Measurements from ENCODE around the gene STAP2.

The STAP2 gene

DNA sequence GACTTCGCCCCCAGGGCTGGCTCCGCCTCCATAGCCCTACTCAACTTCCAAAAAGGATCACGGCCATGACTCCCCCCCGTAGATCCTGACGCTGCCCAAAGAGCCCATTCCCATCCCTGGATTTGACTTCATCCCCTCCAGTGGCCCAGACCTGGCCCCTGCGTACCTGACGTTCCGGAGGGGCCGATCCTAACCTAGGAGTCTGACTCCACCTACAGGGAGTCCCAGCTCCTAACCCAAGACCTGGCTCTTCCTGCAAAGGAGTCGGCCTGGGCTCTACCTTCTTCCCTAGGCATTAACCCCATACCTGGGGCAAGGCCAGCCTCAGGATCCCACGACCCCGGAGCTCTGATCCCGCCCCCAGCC is 10.8 kb downstream of the STAP2 start:
- no peak for DNase-seq (ENCODE audit: low read depth in 2 of 2, low spot score in 1 of 2)

DNA sequence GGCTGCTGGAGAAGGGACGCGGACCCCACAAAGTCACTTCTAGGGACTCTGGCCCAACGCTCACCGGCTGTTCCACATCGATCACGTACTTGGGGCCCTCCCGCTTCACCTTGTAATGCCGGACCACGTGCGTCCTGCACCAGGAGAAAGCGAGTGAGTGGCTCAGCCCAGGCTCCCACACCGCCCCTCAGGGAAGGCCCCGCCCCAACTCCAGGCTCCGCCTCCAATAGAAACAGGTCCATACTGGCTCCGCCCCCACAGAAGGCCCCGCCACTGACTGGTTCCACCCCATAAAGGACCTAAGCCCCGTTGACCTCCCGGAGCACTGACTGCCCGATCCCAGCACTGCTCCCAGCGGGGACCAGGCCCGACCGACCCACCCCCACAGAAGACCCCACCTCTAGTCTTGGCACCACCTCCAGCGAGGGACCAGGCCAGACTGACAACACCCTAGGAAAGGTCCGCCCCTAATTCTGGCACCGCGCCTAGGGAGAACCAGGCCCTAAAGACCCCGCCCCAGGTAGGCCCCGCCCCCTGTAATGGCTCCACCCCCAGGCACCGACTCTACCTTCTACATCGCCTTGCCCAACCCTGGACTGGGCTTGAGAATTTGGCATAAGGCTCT is 11.3 kb downstream of the STAP2 start:
- peak; percentile 41 to 49 for DNase-seq (ENCODE audit: low read depth in 2 of 2, low spot score in 1 of 2)

DNA sequence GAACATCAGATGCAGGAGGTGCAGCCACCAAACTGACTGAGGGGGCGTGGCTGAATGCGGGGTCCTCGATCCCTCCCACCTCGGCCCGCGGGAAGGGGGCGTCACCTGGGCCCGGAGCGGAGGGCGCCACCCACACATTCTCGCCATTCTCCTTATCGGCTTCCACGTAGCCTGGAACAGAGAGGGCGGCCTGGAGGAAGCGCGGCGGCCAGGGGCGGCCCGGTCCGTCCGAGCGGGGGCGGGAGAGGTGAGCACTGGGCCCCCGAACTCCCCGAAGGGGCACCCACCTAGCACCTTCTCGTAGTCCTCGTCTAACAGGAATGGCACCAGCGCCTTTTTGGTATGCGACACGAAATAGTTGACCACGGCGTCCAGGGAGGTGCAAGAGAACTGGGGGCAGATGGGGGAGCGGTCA is 11.8 kb downstream of the STAP2 start:
- DNase-seq (ENCODE audit: low read depth in 2 of 2, low spot score in 1 of 2), result no peak

DNA sequence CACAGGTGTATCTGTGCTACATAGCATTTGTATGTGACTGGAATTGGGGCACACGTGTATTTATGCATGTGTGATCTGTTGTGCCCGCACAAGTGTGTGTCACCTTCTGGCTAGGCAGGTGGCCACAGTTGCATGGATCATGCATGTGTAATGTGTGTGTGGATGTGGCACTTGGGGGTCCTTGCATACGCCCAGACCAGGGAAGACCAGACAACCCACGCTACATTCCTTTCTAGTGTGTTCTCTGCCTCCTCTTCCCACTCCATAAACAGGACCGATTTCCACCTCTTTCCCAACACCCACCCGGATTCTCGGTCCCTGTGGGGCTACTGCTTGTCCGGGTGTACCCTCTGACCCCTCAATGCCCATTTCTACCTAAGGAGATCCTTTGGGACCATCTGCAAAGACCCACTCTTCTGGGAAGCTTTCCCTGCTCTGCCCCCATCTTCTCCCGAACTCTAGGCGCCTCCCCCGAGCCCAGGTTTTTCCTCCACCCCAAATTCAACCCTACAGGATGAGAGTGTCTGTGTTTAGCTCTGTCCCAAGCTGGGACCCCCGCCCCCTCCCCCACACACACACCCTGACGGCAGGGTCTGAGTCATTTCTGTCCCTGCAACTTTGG is 12.3 kb downstream of the STAP2 start:
- no peak for DNase-seq (ENCODE audit: low read depth in 2 of 2, low spot score in 1 of 2)

DNA sequence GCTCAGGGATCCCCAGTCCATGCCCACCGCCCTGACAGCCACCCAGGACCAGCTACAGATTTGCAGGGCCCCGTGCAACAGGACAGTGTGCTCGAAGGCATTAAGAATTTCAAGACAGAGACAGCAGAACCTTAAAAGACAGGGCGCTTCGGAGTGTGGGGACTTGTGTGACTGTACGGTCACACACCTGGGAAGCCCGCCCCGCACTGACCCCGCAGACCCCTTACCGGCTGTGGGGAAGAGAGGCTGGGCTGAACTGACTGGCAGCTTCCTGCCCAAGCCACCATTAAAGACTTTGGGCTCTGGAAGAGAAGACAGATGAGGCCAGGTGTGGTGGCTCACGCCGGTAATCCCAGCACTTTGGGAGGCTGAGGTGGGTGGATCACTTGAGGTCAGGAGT is 14.4 kb downstream of the STAP2 start:
- DNase-seq (ENCODE audit: low read depth in 2 of 2, low spot score in 1 of 2), result no peak

DNA sequence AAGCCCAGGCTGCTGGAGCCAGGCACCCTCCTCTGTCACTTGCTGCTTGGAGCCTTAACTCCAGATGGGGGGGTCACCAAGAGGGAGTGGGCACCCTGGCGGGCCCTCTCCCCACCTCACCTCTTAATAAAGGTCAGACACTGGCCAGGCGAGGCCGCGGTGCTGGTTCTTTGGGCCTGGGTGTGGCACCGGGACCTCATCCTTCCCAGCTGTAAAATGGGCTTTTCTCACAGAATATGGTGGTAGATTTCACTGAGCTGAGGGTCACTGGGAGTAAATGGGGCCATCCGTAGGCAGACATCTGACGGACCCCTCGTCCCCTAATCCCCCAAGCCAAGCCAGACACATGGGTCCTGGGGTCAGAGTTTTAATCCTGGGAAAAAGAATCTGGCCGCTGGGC is 14.9 kb downstream of the STAP2 start:
- no peak for DNase-seq (ENCODE audit: low read depth in 2 of 2, low spot score in 1 of 2)

DNA sequence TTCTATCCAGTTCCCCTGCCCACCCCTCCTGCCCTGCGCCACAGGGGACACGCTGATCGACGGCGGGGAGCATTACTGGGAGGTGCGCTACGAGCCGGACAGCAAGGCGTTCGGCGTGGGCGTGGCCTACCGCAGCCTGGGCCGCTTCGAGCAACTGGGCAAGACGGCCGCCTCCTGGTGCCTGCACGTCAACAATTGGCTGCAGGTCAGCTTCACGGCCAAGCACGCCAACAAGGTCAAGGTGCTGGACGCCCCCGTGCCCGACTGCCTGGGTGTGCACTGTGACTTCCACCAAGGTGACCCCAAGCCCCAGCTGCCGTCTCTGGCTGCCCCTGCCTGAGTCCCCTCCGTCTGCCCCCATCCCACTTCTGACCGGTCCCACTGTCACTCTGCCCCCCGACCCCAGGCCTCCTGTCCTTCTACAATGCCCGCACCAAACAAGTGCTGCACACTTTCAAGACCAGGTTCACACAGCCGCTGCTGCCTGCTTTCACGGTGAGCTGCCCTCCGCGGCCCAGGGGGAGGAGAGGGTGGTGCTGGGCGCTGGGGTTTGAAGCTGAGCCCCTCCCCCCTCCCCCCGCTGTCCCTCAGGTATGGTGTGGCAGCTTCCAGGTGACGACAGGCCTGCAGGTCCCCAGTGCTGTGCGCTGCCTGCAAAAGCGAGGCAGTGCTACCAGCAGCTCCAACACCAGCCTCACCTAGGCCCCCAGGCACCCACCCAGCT is 15.5 kb downstream of the STAP2 start:
- no peak for DNase-seq (ENCODE audit: low read depth in 2 of 2, low spot score in 1 of 2)

DNA sequence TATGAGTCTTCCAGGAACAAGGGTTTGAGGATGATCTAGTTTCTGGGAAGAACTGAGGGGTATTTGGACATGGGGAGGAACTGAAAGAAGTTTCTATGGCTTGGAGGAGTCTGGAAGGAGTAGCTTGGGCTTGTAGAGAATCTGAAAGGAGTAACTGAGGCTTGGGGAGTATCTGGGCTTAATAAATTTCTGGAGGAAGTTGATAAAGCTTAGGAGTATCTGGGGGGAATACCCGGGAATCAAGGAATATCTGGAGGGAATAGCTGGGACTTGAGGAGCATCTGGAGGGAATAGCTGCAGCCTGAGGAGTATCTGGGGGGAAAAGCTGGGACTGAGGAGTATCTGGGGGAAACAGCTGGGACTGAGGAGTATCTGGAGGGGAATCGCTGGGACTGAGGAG is 18.2 kb downstream of the STAP2 start:
- DNase-seq (ENCODE audit: low read depth in 2 of 2, low spot score in 1 of 2), result no peak

DNA sequence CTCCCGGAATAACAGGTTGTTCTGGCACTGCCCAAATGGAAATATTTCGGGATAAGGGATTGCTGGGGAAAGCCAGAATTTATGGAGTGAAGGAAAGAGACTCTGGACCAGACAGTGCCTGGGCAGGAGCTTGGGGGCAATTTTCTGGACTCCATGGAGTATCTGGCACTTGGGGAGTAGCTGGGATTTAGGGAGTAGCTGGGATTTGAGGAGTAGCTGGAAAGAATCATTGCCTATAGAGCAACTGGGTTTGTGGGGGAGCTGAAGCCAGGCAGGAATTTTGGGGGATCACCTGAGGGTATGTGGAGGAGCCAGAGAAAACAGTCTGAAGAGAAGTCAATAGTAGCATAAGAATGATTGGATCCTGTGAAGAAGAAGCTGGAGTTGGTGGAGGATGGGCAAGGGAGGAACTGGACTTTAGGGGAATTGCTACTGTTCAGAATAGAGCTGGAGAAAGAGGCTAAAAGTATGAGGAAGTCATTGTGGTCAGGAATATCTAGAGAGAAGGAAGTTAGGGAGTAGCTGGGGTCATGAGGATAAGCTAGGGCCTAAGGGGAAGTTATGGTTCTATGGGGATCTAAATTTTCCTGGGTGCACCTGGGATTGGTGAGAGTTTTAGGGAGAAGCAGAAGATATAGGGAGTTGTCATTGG is 19.4 kb downstream of the STAP2 start:
- DNase-seq (ENCODE audit: low read depth in 2 of 2, low spot score in 1 of 2), result no peak

DNA sequence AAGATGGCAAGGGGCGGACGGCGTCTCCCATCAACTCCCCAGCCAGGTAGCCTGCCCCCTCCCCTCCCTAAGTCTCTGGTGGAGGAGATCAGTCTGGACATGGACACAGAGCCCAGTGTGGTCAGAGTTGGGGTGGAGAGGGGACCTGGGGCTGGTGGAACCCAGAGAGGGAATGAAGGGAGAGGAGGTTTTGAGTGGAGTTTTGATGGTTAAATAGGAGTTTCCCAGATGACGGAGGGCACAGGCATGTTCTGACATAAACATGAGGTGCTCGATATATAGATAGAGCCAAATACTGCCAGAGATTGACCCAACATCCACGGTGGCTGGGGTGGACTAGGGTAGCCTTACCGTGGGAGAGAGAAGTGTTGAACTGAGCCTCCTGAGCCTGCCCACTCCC is 20.2 kb downstream of the STAP2 start:
- no peak for DNase-seq (ENCODE audit: low read depth in 2 of 2, low spot score in 1 of 2)

DNA sequence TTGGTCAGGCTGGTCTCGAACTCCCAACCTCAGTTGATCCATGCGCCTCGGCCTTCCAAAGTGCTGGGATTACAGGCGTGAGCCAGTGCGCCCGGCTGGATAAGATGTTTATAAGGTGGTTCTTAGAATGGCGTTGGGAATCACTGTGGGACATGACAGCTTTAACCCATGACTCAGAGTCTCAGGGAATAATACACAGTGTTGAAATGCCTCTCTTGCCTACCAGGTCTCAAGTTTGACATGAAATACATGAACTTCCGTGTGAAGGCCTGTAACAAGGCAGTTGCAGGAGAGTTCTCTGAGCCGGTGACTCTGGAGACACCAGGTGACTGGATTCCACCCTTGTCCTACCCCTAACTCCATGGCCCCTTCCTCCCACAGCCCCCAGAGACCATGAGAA is 21.7 kb downstream of the STAP2 start:
- no peak for DNase-seq (ENCODE audit: low read depth in 2 of 2, low spot score in 1 of 2)

DNA sequence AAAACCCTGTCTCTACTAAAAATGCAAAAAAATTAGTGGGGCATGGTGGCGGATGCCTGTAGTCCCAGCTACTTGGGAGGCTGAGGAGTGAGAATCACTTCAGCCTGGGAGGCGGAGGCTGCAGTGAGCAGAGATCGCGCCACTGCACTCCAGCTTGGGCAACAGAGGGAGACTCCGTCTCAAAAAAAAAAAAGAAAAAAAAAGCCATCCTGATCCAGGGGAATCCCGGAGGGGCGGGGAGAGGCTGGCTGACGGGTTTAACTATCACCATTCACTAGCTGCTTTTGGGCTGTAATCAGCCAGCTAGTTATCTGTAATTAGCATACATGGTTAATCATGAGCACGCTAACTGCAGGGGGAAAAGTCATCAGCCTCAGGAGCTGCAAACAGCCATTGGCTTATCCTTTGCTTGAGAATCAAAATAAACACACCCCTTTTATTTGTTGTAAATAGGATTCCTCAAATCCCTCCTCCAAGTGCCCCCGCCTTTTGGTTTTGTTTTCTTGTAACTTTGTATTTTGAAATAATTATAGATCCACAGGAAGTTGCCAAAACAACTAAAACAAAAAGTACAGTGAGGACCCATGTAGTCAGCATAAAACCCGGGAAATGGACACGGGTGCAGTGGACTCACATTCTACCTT is 24.7 kb downstream of the STAP2 start:
- DNase-seq (ENCODE audit: low read depth in 2 of 2, low spot score in 1 of 2), result no peak

DNA sequence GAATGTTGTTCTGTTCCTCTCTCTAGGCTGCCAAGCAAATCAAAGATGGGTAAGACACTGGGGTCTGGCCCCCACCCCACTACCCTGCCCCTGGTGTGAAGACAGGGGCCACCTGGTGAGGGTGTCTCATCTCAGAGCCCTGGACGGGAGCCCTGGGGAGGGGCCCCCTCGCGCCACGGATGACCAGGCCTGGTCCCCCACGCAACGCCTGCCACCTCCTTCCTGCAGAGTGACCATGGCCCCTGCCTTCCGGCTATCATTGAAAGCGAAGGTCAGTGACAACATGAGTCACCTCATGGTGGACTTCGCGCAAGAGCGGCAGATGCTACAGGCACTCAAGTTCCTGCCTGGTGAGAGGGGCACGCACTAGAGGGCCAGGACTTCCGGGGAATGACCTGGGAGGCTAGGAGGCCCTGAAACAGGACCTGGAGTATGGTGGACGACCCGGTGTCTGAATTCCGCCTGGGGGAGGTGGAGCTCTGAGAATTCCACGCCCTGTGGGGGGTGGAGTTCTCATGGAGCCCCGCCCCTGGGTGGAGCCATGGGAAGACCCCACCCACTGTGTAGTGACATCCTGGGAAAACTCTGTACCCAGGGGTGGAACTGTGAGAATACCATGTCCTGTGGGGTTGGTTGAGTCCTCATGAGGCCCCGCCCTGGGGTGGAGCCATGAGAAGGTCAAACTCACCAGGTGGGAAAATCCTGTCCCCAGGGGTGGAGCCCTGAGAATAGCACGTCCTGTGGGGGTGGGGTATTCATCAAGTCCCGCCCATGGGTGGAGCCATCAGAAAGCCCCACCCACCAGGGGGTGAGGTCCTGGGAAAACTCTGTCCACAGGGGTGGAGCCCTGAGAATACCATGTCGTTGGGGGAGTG is 28.1 kb downstream of the STAP2 start:
- DNase-seq (ENCODE audit: low read depth in 2 of 2, low spot score in 1 of 2), result no peak

DNA sequence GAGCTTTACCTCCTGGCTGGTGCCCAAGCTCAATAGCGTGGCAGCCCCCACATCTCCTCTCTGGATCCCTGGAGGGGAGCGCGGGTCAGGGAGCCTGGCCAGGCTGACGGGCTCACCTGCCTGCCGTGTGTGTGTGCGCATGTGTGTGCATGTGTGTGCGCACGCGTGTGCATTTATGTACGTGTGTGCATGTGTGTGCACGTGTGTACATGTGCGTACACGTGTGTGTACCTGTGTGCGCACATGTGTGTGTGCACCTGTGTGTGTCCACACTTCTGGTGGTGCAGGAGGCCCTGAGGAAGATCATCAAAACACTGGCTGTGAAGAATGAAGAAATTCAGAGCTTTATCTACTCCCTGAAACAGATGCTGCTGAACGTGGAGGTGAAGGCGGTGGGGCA is 33.0 kb downstream of the STAP2 start:
- DNase-seq (ENCODE audit: low read depth in 2 of 2, low spot score in 1 of 2), result no peak

DNA sequence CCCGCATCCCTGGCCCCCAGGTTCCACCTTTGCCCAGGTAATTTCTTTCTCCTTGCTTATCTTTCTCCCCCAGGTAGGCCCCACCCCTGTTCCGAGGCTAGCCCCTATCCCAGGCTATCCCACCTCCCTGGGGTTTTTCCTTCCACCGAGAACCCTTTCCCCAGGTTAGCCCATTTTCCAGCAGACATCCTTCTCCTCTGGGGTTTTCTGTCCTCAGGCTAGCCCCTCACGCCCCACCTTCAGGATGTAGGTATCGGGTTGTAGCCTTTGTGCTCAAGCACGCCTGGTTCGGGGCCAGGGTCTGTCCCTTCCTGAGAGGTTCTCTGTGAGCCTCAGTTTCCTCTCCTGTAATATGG is 33.4 kb downstream of the STAP2 start:
- DNase-seq (ENCODE audit: low read depth in 2 of 2, low spot score in 1 of 2), result no peak

DNA sequence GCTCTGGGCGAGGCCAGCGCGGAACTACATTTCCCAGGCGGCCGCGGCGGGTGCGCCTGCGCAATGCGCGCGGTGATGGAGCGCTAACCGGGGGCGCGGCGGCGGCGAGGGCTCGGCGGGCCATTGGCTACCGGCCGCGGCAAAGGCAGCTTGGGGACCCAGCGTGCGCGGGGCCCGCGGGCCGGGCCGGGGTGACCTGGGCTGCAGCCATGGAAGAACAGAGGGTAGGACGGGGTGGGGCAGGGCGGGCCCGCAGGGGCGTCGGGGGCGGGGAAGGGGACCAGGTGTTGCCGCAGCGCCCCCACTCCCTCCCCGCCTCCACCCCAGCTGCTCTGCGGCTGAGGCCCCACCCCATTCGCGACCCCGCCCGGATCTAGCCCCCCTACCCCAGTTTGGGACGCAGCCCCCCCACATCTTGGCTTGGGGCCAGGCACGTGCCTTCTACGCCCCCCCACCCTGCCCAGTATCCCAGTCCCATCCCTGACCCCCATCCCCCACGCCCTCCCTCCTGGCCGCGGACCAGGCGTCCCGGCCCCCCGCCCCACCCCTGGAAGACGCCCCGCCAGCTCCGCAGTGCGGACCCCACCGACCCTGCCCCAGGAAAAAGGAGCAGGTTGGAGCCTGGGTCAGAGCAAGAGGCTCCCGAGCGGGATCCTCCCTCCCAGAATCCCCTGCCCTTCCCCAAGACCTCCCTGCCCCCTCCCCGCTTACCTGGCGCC is 33.9 kb downstream of the STAP2 start, which contains the start of gene FSD1:
TSS of gene FSD1 (plus strand) at position 61 of the 719 bp plus-strand sequence. CDS start at position 210, 149 bp downstream.
- DNase-seq (ENCODE audit: low read depth in 2 of 2, low spot score in 1 of 2), result peak; percentile 24 to 27

DNA sequence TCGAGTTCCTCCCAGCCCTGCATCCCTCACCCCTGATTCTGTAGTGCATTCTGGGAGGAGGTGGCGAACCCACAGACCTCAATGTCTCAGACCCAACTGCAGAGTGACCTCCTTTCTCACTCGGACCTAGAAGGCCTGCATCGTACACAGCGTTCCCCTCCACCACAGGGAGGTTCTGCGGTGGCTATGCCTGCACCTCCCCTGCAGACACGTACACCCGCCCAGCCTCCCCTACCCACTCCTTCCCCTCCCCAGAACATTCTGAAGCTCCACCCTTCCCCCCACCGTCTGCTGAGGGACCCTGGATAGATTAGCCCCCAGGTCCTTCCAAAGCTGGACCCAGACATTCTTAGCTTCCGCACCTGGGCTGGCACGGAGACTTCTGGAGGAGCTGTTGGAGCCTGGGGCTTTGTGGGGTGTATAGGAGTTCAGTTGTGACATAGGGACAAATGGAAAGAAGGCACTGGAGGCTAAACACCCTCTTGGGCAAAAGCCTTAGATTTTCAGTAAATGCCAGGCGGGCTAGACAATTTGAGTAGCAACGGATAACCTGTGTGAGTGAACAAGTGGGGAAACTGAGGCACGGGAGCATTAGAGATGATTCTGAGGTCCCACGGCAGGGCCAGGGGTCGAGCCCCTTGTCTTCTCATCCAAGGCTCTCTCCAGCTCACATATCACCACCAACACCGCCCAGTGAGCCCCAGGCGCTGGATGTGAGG is 34.6 kb downstream of the STAP2 start:
- DNase-seq (ENCODE audit: low read depth in 2 of 2, low spot score in 1 of 2), result no peak

DNA sequence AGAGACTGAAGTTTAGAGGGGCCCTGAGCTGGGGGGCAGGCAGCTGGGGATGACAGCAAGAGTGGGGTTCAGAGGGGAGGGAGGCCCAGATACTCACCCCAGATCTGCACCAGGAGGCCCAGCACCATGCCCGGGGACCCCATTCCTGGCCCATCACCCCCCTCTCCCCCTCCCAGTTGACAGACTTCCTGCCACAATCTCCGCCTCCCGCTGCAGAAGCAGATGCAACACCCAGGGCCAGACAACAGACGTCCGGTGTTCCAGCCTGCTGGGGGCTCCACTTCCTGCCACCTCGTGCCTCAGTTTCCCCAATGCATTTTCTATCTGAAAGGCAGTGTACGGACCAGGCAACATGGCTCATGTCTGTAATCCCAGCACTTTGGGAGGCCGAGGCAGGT is 36.4 kb downstream of the STAP2 start, which contains the start of gene TMIGD2:
TSS of gene TMIGD2 (minus strand) at position 147 of the 398 bp plus-strand sequence. CDS start at position 143, 4 bp downstream.
- DNase-seq (ENCODE audit: low read depth in 2 of 2, low spot score in 1 of 2), result no peak

DNA sequence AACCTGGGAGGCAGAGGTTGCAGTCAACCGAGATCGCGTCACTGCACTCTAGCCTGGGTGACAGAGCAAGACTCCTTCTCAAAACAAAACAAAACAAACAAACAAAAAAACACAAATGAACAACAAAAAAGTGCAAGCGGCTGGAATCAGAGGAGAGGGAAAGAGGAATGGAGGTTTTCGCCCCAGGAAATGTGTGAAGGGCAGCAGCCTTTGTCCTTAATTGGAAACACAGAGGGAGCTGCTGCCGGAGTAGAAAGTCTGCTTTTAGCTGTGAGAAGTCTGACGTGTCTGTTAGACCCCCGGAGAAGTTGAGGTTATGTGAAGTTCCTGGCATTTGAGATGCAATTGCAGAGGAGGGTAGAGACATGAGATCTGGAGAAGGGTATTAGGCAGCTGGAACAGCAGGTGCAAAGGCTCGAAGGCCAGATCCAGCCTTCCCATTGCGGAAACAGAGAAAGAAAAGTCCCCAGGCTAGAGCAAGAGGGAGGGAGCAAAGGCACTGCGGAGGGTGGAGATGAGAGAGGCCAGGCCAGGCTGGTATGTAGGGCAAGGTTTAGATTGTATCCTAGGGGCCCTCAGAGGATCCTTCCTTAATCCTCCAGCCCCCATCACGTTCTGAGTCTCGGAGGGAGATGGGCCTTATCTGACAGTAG is 36.9 kb downstream of the STAP2 start:
- DNase-seq (ENCODE audit: low read depth in 2 of 2, low spot score in 1 of 2), result no peak

Measured in stimulated activated CD8-positive, alpha-beta memory T cell treated with anti-CD3 and anti-CD28 coated beads, Interleukin-4, amount 100 ng/mL, for 4 hours (primary cell).